Measurements from ENCODE around the gene GNL3L.

GRCh38 chrX:54483946-54484345 is 46.1 kb upstream of the GNL3L start:
- TF ChIP-seq, protein P1, sequence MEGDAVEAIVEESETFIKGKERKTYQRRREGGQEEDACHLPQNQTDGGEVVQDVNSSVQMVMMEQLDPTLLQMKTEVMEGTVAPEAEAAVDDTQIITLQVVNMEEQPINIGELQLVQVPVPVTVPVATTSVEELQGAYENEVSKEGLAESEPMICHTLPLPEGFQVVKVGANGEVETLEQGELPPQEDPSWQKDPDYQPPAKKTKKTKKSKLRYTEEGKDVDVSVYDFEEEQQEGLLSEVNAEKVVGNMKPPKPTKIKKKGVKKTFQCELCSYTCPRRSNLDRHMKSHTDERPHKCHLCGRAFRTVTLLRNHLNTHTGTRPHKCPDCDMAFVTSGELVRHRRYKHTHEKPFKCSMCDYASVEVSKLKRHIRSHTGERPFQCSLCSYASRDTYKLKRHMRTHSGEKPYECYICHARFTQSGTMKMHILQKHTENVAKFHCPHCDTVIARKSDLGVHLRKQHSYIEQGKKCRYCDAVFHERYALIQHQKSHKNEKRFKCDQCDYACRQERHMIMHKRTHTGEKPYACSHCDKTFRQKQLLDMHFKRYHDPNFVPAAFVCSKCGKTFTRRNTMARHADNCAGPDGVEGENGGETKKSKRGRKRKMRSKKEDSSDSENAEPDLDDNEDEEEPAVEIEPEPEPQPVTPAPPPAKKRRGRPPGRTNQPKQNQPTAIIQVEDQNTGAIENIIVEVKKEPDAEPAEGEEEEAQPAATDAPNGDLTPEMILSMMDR (IDR thresholded peaks at IDR 0.05; ENCODE audit: low read depth, low read length, missing input control): no peak
- TF ChIP-seq, protein P2, sequence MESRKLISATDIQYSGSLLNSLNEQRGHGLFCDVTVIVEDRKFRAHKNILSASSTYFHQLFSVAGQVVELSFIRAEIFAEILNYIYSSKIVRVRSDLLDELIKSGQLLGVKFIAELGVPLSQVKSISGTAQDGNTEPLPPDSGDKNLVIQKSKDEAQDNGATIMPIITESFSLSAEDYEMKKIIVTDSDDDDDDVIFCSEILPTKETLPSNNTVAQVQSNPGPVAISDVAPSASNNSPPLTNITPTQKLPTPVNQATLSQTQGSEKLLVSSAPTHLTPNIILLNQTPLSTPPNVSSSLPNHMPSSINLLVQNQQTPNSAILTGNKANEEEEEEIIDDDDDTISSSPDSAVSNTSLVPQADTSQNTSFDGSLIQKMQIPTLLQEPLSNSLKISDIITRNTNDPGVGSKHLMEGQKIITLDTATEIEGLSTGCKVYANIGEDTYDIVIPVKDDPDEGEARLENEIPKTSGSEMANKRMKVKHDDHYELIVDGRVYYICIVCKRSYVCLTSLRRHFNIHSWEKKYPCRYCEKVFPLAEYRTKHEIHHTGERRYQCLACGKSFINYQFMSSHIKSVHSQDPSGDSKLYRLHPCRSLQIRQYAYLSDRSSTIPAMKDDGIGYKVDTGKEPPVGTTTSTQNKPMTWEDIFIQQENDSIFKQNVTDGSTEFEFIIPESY (IDR thresholded peaks at IDR 0.05): no peak
